ENCODE data around the gene NFE2L3. TPM values are rescaled to one million over a fixed set of nuclear protein-coding genes. Genes with fewer than 3 reads are reported as not detected.

NFE2L3 gene
- total RNA-seq, 4 donors from 2014 or later: 2.0 to 8.4 (median 5.6) TPM

- intact Hi-C loops (cut with DNase I): no loop called here
- peaks cover 3 to 35% (median 16%) of the 10 kb centered on the region in 3 donors for H3K36me3 ChIP-seq
- H3K27me3 ChIP-seq: no peaks in the 10 kb centered on the region
- H3K4me3 ChIP-seq: no peak overlapping the region
- H3K9me3 ChIP-seq: no peaks in the 10 kb centered on the region
- TF ChIP-seq, protein P1, sequence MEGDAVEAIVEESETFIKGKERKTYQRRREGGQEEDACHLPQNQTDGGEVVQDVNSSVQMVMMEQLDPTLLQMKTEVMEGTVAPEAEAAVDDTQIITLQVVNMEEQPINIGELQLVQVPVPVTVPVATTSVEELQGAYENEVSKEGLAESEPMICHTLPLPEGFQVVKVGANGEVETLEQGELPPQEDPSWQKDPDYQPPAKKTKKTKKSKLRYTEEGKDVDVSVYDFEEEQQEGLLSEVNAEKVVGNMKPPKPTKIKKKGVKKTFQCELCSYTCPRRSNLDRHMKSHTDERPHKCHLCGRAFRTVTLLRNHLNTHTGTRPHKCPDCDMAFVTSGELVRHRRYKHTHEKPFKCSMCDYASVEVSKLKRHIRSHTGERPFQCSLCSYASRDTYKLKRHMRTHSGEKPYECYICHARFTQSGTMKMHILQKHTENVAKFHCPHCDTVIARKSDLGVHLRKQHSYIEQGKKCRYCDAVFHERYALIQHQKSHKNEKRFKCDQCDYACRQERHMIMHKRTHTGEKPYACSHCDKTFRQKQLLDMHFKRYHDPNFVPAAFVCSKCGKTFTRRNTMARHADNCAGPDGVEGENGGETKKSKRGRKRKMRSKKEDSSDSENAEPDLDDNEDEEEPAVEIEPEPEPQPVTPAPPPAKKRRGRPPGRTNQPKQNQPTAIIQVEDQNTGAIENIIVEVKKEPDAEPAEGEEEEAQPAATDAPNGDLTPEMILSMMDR (IDR thresholded peaks at IDR 0.05): no peak
- no peak for TF ChIP-seq POLR2A (IDR thresholded peaks at IDR 0.05)
- H3K4me1 ChIP-seq: peaks cover 0 to 10% (median 0%) of the 10 kb centered on the region in 3 donors
- DNase-seq: no peak
- H3K27ac ChIP-seq: no peak overlapping the region
- WGBS, 2 donors: 85 to 86% methylated on average over 1 of the region's 1 CpG
These were observed 33.8 kb downstream of the NFE2L3 start for GRCh38 chr7:26185844-26186180.

DNA sequence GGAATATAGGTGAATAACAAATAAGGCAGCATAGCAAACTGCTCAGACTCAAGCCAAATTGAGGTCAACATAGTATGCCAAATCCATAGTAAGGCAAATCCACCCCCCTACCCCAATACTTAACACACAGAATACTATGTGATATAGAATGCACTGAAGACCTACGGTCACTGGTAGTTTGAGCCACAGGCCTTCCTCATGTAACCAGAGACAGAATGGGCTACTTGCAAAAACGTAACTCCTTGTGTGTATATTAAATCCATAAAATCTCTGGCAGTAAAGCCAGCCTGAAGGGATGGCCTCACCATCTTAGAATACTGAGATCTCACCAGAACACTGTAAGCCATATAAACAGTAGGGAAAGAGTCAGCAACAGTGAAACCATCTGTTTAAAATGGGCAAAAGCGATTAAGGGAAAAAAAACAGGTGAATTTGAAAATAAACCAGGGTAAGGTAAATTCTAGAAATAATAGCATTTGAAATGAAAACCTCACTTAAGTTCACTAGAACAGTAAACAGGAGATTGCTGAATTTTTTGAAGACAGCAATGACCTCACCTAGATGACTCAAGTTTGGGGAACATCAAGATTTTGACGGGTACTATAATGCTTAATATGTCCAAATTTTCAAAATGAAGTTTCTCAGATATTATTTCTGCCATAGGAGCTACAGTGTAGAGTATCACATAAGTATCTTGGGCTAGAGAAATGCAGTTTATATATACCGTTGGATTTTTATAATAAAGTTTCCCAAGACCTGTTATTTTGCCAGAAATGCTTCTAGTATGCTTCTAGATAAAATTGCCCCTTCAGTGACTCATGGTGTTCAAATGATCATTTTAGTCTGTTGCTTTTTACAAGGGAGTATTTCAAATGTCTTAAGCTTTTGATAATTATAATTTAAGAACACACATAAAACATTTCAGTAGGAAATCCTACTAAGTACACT is 34.6 kb downstream of the NFE2L3 start:
- intact Hi-C loops (cut with DNase I): no loop called here
- TF ChIP-seq, protein P1 (IDR thresholded peaks at IDR 0.05): no peak
- no peak for TF ChIP-seq POLR2A (IDR thresholded peaks at IDR 0.05)
- Histone ChIP-seq H3K27me3 (no peaks in the 10 kb centered on the region), H3K4me3 (no peak overlapping the region), H3K4me1 (peaks cover 0 to 16% (median 0%) of the 10 kb centered on the region in 3 donors), H3K27ac (no peak overlapping the region), H3K36me3 (peaks cover 10 to 43% (median 24%) of the 10 kb centered on the region in 3 donors), H3K9me3 (no peaks in the 10 kb centered on the region)
- DNase-seq: no peak
- 56 to 63% methylated on average over 2 to 4 of the region's 5 CpGs for WGBS, 2 donors

GRCh38 chr7:26187380-26188205 is 35.6 kb downstream of the NFE2L3 start:
- WGBS, 2 donors: 72% methylated on average over 11 of the region's 11 CpGs
- intact Hi-C loops (cut with DNase I): no loop called here

DNA sequence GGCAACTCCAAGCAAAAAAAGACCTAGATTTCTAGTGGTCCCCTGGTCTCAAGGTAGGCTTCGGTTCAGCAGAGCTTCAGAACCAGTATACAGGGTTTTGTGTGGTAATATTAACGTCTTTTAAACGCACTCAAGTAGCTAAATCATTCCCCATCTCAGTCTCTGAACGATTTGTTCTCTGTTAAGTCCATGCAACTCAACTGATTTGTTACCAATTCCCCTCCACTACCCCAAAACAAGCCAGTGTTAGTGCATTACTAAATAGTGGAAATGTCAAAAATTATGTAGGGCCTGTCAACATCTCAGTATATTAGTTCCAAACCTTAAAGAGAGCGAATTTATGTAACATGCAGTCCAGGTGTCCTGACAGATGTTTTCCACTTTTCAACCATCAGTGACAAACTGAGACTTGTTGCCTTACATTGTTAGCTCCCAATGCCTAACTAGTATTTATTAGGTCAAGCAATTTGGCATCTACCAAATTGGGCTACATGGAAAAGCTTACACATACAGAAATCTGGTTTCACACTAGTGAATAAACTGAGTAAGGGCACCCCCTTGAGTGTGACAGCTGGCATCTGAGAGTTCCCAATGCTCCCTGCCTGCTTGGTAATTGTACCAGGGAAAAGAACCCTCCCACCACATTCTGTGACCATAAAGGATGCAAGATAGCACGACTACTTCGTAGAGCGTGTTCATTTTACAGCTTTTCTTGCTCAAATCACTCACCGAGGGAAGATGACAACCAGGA is 36.4 kb downstream of the NFE2L3 start:
- Histone ChIP-seq H3K4me1 (peaks cover 0 to 24% (median 10%) of the 10 kb centered on the region in 3 donors), H3K27ac (no peak overlapping the region), H3K9me3 (no peaks in the 10 kb centered on the region), H3K36me3 (peaks cover 18 to 60% (median 36%) of the 10 kb centered on the region in 3 donors), H3K27me3 (no peaks in the 10 kb centered on the region), H3K4me3 (no peak overlapping the region)
- WGBS, 2 donors: 80 to 87% methylated on average over 9 of the region's 9 CpGs
- intact Hi-C loops (cut with DNase I): no loop called here
- TF ChIP-seq POLR2A (IDR thresholded peaks at IDR 0.05): no peak
- TF ChIP-seq, protein P1 (IDR thresholded peaks at IDR 0.05): no peak
- no peak for DNase-seq

More at GRCh38 chr7:26187380-26188205, 35.6 kb downstream of the NFE2L3 start:
- H3K27ac ChIP-seq: no peak overlapping the region
- DNase-seq: no peak
- H3K36me3 ChIP-seq: peaks cover 12 to 52% (median 28%) of the 10 kb centered on the region in 3 donors
- no peaks in the 10 kb centered on the region for H3K27me3 ChIP-seq
- H3K4me1 ChIP-seq: peaks cover 0 to 20% (median 2%) of the 10 kb centered on the region in 3 donors
- no peak overlapping the region for H3K4me3 ChIP-seq
- H3K9me3 ChIP-seq: no peaks in the 10 kb centered on the region
- TF ChIP-seq, protein P1 (IDR thresholded peaks at IDR 0.05): no peak
- no peak for TF ChIP-seq POLR2A (IDR thresholded peaks at IDR 0.05)

All from esophagus squamous epithelium (tissue), 5 donors.